Daoy (cell line): ENCODE measurements around the gene CBL. TPM values are rescaled to one million over a fixed set of nuclear protein-coding genes. Genes with fewer than 3 reads are reported as not detected.

ENCODE experiments used
- DNase-seq: peaks from one replicate; pipeline ENCODE4 v3.0.0-alpha.2; 2015; ENCODE audit warnings: low read depth
- total RNA-seq: library from RNA; depleted of rRNA; stranded (reverse); fragments of >200 nt; shearing (Covaris generic); gene quantifications from 2 replicates; pipeline ENCODE4 v1.2.3, GENCODE V29; 2014

The CBL gene
- total RNA-seq, 1 experiment from 2014 or later, result 7.3 TPM

DNA sequence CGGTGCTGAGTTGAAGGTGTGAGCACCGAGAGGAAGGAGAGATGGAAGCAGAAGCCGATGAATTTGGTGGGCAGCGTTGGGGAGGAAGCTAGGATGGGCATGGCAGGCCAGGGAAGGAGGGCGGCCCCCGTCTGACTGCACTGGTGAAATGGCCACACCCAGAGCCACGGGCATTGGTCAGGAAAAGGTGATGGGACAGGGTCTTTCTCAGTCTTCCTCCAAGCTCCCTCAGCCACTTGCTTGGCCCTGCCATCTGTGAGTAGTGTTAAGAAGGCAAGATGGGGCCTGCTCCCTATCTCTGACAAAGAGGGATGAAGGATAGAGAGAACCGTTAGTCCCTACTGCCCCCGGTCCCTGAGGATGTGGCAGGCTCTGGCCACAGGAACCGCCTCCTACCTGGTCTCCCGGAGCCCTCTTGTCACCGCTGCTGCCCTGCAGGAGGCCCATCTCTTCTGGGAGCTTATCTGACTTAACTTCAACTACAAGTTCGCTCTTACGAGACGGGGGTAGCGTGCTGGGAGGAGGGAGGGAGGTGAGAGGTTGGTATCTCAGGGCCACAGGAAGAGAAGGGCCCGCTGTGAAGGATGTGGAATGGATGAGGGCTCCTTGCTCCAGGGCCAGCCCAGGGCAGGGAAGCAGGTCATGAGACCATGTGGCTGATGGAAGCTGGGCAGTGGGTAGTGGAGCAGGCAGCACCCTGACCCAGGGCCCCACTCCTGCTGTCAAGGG is 104.0 kb downstream of the CBL start:
- no peak for DNase-seq

GRCh38 chr11:119310682-119311052 is 104.5 kb downstream of the CBL start:
- no peak for DNase-seq

DNA sequence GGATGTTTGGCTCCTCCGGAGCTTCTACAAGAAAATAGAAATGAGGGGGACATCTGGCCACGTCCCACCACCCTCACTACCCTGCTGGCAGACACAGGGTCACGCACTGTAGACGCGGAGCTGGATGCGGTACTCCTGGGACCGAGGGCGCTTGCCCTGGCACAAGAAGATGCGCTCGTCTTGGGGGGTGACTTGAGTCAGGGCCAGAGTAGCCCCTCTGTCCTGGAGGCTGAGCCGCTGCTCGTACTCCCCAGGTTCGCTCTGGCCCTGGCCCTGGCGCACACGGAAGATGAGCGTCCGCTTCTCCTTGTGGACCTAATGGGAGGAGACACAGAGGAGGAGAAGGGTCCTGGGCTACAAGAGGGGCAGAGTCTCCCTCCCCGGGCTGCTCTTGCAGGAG is 108.6 kb downstream of the CBL start:
- no peak for DNase-seq

GRCh38 chr11:119315131-119316015 is 109.2 kb downstream of the CBL start:
- DNase-seq, result peak; percentile 39

- DNase-seq, result peak; percentile 54
Observed at GRCh38 chr11:119316016-119316728, 110.0 kb downstream of the CBL start.

DNA sequence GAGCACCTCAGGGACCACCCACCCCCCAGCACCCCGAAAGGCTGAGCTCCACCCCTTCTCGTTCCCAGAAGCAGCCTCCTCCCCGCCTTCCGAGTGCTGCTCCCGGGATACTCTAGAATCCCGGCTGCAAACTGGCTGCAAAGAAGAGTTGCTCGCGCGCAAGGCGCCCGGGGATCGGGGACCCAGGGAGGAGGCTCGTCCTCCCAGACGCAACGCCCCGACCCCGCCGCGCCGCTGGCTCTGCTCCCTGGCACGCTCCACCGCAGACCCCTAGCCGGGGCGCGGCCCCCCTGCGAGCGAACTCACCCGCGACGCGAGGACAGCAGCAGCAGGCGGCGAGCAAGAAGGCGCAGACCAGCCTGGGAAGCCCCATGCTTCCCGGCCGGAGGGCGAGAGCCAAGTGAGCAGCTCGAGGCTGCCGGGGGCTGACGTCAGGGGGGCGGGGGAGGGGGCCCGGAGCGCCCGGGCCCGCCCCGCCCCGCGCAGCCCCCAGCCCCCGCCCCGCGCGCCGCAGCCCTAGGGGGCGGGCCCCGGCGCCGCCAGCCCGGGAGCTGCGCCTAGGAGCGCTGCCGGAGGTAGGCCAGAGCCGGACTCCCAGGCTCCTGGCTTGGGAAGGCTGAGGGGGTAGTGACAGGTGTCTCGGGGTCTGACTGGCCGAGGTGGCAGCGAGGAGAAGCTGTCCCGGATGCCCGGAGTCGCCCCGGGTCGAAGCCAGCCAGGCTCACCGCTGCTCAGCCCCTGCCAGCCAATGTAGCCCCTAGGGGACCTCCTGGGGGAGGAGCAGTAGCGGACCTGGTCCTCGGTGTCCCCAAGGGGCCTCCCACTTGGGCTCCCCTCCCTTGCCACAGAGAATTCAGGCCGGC is 110.8 kb downstream of the CBL start, which contains the start of gene MCAM:
MCAM (minus strand) TSS at position 402 of the 863 bp plus-strand sequence; CDS start at position 373, 29 bp downstream.
- peak; percentile 57 for DNase-seq

- DNase-seq, result no peak
Observed at GRCh38 chr11:119317592-119318239, 111.6 kb downstream of the CBL start.

GRCh38 chr11:119318240-119319135 is 112.3 kb downstream of the CBL start:
- DNase-seq, result peak; percentile 80

DNA sequence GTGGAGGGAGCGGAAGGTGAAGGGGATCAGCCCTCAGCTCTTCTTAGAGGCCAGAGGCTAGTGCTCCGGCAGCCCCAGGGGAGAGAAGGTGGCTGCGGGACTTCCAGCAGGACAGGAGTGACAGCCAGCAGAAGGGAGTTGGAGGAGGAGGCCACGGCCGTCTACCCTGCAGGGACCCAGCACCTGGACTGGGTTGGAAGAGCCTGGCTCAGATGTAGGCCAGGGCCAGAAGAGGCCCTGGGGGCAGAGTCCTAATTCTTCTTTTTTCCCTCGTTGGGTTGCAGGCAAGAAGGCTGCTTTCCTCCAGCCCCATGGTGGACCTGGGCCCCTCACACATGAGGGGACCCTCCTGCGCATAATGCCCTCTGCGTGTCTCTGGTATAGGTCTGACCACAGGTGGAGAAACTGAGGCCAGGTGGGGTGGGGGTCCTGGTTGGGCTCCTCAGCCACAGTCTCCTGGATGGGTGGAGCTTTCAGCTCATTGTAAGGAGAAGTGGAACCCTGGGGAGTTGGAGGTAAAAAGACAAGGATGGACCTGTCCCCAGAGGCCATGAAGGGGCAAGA is 113.1 kb downstream of the CBL start:
- no peak for DNase-seq

DNA sequence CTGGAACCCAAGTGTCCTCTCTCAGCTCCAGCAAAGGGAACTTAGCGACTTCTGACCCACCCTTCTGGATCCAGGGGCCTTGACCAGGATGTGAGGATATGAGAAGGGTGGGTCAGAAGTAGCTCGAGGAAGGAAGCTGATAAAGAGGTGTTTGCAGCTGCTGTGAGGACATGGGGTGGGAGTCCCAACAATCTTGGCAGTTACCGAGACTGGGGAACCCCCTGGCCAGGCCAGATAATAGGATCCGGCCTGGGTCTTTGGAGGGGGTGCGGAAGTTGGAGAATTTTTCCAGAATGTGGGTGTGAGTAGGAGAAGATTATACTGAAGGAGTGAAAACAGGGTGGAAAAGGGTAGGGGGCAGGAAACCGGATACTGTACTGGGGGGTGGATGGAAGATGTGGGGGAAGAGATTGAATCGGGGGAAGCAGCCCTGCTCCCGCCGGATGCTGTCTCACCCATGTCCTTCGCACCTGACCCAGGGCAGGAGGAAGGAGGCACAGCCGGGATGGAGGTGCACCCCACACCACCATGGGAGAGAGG is 113.6 kb downstream of the CBL start:
- no peak for DNase-seq

DNA sequence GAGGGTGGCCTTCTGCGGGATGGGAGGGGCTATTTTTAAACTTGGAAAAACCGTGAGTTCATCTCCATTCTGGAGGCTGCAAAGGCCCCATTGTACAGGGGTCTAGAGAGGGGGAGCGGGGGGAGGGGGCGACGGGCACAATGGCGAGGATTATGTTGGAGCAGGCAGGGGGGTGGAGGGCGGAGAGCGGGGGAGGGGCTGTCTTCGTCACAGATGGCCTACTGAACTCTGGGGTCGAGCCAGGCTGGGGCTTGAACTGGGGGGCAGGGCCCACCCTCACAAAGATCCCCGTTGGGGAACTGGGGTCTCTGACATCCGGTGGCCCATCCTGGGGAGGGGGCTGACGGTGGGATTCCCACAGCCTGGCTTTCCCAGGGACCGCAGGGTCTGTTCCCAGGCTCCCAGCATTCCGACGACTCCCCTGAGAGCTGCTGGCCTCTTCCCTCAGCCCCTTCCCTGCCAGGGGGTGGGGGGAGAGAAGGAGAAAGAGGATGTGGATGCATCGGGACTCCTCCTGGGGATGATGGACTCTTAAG is 114.2 kb downstream of the CBL start:
- DNase-seq, result no peak

GRCh38 chr11:119320776-119321524 is 114.8 kb downstream of the CBL start:
- DNase-seq, result peak; percentile 72

DNA sequence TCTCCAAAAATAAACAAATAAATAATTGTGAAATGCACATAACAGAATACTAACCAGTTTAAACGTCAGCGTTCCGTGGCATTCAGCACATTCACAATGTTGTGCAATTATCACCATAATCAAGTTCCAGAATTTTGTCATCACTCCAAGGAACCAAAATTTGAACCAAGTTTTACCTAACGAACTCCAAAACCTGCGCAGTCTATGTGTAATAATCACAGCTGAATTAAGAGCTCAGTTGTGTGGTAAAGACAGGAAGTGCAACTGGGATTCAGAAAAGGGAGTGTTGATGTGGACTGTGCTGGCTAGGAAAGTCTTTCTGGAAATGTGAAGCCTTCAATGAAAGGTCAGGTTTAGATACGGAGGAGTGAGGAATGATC is 116.2 kb downstream of the CBL start:
- DNase-seq, result no peak

DNA sequence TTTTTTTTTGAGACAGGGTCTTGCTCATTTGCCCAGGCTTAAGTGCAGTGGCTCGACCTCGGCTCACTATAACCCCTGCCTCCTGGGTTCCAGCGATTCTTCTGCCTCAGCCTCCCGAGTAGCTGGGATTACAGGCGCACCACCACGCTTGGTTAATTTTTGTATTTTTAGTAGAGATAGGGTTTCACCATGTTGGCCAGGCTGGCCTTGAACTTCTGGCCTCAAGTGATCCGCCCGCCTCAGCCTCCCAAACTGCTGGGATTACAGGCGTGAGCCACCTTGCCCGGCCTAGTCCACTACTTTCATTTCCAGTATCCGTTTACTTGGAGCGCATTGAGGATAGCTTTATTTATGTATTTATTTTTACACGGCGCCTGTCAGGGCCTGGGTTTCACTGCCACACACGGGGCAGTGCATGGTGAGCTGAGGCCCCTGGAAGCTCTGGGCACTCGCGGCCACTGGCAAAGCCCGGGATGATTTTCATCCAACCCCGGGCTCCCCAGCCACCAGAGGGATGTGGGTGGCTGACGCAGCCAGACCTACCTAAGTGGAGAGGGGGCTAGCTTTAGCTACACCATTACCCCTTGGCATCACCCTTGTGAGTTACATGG is 116.9 kb downstream of the CBL start:
- DNase-seq, result no peak

GRCh38 chr11:119323532-119324033 is 117.4 kb downstream of the CBL start:
- DNase-seq, result peak; percentile 55

DNA sequence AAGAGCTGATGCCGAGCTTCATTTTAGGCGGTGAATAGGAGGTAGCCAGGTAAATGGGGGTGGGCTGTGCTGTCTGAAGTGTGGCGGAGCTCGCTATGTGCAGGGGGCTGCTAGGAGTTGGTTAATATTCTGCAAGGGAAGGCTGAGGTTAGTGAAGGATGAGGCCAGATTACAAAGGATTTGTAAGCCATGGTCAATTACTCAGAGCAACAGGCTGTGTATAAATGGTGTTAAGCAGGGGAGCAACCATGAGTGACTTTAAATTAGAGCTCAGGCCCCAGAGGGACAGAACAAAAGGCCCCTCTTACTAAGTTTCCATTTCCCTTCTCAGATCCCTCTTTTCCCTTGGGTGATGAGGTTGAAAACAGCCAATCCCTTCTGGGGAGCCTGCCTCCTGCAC is 118.0 kb downstream of the CBL start:
- DNase-seq, result no peak

- DNase-seq, result no peak
Observed at GRCh38 chr11:119329320-119329719, 123.2 kb downstream of the CBL start.
